ENCODE results near the gene KSR2.

DNA sequence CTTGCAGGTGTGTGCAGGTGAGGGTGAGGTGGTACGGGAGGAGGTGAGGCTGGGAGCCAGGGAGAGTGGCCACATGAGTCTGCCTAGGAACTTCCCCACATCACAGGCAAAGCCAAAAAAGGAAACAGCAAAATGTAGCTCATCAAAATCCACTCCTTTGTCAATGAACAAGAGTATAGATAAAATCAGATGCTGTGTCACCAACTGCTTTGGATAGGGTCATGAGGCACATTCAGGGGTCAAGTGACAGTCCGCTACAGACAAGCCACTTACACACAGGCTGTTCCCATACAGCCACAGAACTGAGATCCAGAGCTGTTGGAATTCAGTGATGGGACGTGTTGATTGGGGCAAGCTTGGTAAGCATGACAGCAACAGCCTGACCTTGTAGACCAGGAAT lies 507.1 kb downstream of the KSR2 start:
- TF ChIP-seq, protein P1, sequence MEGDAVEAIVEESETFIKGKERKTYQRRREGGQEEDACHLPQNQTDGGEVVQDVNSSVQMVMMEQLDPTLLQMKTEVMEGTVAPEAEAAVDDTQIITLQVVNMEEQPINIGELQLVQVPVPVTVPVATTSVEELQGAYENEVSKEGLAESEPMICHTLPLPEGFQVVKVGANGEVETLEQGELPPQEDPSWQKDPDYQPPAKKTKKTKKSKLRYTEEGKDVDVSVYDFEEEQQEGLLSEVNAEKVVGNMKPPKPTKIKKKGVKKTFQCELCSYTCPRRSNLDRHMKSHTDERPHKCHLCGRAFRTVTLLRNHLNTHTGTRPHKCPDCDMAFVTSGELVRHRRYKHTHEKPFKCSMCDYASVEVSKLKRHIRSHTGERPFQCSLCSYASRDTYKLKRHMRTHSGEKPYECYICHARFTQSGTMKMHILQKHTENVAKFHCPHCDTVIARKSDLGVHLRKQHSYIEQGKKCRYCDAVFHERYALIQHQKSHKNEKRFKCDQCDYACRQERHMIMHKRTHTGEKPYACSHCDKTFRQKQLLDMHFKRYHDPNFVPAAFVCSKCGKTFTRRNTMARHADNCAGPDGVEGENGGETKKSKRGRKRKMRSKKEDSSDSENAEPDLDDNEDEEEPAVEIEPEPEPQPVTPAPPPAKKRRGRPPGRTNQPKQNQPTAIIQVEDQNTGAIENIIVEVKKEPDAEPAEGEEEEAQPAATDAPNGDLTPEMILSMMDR (IDR thresholded peaks at IDR 0.05): no peak
- TF ChIP-seq POLR2A (IDR thresholded peaks at IDR 0.05): no peak
- TF ChIP-seq POLR2AphosphoS5 (IDR thresholded peaks at IDR 0.05; ENCODE audit: insufficient read depth in 1 of 2, low read depth in 1 of 2): no peak
